Transverse colon (tissue), 4 donors: ENCODE results near the gene FCMR. TPM values are rescaled to one million over a fixed set of nuclear protein-coding genes. Genes with fewer than 3 reads are reported as not detected.

Source experiments
- DNase-seq: peaks from one replicate; pipeline ENCODE4 v3.0.0-alpha.2; 2019
- H3K27ac ChIP-seq, 4 donors: fragments of 200-600 bp; sonication (generic); 2 replicates each; pipeline ENCODE4 v1.5.1; 2016 to 2018; ENCODE audit warnings: inconsistent platforms in 4 of 4
- H3K27me3 ChIP-seq: fragments of 200-600 bp; sonication (generic); 2 replicates; pipeline ENCODE4 v1.5.1; 2017; ENCODE audit warnings: inconsistent platforms
- H3K36me3 ChIP-seq, 4 donors: fragments of 200-600 bp; sonication (generic); 2 replicates each; pipeline ENCODE4 v1.5.1; 2017 to 2019; ENCODE audit warnings: inconsistent platforms in 4 of 4
- H3K4me1 ChIP-seq, 4 donors: fragments of 200-600 bp; sonication (generic); 2 replicates each; pipeline ENCODE4 v1.5.1; 2017 to 2020; ENCODE audit warnings: inconsistent platforms in 4 of 4
- H3K4me3 ChIP-seq, 4 donors: fragments of 200-600 bp; sonication (generic); 1 replicate in 1 of 4; 2 replicates in 3 of 4; pipeline versions ENCODE4 v1.5.1 to v1.6.1; 2017 to 2019; ENCODE audit warnings: inconsistent platforms in 4 of 4
- H3K9me3 ChIP-seq, 2 donors: fragments of 200-600 bp; sonication (generic); 2 replicates each; pipeline ENCODE4 v1.5.1; 2017 to 2019; ENCODE audit warnings: inconsistent platforms in 2 of 2
- EP300 ChIP-seq: sonication (generic); formaldehyde crosslinking; IDR thresholded peaks from one replicate; pipeline ENCODE4 v1.6.1; 2017; ENCODE audit warnings: antibody characterized with exemption, low read depth
- POLR2A ChIP-seq: fragments of 450-650 bp; IDR thresholded peaks from one replicate; pipeline ENCODE4 v1.6.1; 2016; ENCODE audit warnings: antibody characterized with exemption, mild to moderate bottlenecking, moderate library complexity
- POLR2AphosphoS5 ChIP-seq, 3 donors: sonication (generic); formaldehyde crosslinking; IDR thresholded peaks; one replicate each; pipeline ENCODE4 v1.6.1; 2016; ENCODE audit warnings: antibody characterized with exemption in 3 of 3
- WGBS, 2 donors: methylation state at CpG; one replicate each; pipeline ENCODE4 v1.1.5; 2018; ENCODE audit warnings: low coverage in 1 of 2; 5-methylcytosine and 5-hydroxymethylcytosine counted together
- in situ Hi-C, 4 donors: fragments of 200-750 bp; cut with MboI; loops; one replicate each; pipeline versions ENCODE4 v1.15.0 to v1.15.1; 2017; ENCODE audit warnings: low sequenced_read_pairs in 3 of 4, low pct_ligation_motif_present in 1 of 4, low pct_unique_long_range_greater_than_20kb in 1 of 4
- intact Hi-C: fragments of 100-400 bp; cut with DNase I; formaldehyde crosslinking; loops from one replicate; pipeline ENCODE4 v1.15.1; 2023; ENCODE audit warnings: low total_unique reads
- total RNA-seq, 4 donors: library from RNA; depleted of rRNA; stranded (reverse); fragments of >200 nt; gene quantifications; one replicate each; pipeline ENCODE4 v1.1.0, GENCODE V29; 2016
- TF ChIP-seq, protein P1 (sequence below), 5 experiments: fragments of 200-600 bp in 3 of 5; fragments of 450-650 bp in 2 of 5; sonication (generic) in 3 of 5; IDR thresholded peaks; 1 replicate in 2 of 5; 2 replicates in 3 of 5; pipeline ENCODE4 v1.5.1; 2016 to 2017; ENCODE audit warnings: antibody characterized with exemption in 5 of 5, inconsistent platforms in 3 of 5, mild to moderate bottlenecking in 2 of 5, moderate library complexity in 1 of 5

The FCMR gene
- total RNA-seq, 4 donors from 2014 or later = 1.00 to 51.6 (median 15.9) TPM

DNA sequence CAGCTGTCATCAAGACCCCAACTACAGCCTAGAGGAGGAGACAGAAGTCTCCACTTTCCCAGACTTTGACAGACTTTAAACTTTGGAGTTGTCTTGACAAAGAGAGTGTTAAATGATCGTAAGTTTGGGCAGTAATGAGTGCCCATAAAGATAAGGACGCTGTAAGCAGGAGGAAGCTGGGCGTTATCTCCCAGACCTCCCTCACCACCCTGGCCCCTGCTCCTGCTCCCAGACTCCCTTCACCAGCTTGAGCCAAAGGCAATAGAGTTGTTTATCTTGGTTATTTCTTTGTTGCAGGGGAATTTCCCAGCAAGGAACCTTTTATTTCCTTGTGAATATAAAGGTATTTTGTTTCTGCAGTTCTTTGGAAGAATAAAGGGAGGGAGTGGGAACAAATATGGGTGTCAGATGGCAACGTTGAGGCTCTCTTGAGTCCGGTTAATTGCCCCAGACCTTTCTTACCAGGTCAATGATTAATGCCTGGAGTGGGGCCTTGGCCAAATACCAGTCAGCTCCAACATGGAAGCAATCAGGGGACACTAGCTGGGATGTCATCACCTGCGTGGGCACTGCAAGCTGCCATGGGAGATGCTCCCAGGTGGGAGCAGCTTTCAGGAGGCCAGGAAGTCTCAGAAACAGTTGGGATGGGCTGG lies 20.2 kb upstream of the FCMR start:
- no peaks in the 10 kb centered on the region for H3K27me3 ChIP-seq
- H3K27ac ChIP-seq = peak overlapping the region; percentile 82 to 89 (median 83)
- H3K9me3 ChIP-seq = no peaks in the 10 kb centered on the region
- H3K4me3 ChIP-seq = peak overlapping the region in 2 of 4 donors; percentile 10 to 30
- 27 to 44% methylated on average over 3 to 6 of the region's 6 CpGs for WGBS, 2 donors
- in situ Hi-C loops (no loop called here), intact Hi-C loops (no loop called here)
- TF ChIP-seq POLR2A (no peak), EP300 (peak; percentile 14), POLR2AphosphoS5 (IDR thresholded peaks at IDR 0.05) (peak in 2 of 3 donors; percentile 56 to 78)
- TF ChIP-seq, protein P1, sequence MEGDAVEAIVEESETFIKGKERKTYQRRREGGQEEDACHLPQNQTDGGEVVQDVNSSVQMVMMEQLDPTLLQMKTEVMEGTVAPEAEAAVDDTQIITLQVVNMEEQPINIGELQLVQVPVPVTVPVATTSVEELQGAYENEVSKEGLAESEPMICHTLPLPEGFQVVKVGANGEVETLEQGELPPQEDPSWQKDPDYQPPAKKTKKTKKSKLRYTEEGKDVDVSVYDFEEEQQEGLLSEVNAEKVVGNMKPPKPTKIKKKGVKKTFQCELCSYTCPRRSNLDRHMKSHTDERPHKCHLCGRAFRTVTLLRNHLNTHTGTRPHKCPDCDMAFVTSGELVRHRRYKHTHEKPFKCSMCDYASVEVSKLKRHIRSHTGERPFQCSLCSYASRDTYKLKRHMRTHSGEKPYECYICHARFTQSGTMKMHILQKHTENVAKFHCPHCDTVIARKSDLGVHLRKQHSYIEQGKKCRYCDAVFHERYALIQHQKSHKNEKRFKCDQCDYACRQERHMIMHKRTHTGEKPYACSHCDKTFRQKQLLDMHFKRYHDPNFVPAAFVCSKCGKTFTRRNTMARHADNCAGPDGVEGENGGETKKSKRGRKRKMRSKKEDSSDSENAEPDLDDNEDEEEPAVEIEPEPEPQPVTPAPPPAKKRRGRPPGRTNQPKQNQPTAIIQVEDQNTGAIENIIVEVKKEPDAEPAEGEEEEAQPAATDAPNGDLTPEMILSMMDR (IDR thresholded peaks at IDR 0.05) = no peak
- no peaks in the 10 kb centered on the region for H3K36me3 ChIP-seq
- peaks cover 3 to 45% (median 24%) of the 10 kb centered on the region in 4 donors for H3K4me1 ChIP-seq
- DNase-seq = peak; percentile 83

DNA sequence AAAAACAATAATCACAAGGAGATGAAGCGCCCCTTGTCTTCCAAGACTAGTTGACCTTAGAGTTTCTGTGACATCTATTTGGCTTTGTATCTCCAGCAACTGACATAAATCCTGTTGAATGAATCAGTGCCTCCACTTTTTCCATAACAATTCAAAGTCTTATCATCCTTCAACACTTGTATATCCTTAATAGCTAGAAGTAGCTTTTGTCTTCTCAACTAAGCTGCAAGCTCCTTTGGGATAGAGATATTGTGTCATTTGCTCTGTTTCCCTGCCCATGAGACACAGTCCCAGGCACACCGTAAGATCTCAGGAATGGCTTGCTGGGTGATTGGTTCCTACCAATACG lies 18.8 kb upstream of the FCMR start:
- H3K27ac ChIP-seq = peak overlapping the region; percentile 82 to 89 (median 83)
- WGBS, 2 donors = 0 to 51% methylated on average over 2 to 3 of the region's 3 CpGs

DNA sequence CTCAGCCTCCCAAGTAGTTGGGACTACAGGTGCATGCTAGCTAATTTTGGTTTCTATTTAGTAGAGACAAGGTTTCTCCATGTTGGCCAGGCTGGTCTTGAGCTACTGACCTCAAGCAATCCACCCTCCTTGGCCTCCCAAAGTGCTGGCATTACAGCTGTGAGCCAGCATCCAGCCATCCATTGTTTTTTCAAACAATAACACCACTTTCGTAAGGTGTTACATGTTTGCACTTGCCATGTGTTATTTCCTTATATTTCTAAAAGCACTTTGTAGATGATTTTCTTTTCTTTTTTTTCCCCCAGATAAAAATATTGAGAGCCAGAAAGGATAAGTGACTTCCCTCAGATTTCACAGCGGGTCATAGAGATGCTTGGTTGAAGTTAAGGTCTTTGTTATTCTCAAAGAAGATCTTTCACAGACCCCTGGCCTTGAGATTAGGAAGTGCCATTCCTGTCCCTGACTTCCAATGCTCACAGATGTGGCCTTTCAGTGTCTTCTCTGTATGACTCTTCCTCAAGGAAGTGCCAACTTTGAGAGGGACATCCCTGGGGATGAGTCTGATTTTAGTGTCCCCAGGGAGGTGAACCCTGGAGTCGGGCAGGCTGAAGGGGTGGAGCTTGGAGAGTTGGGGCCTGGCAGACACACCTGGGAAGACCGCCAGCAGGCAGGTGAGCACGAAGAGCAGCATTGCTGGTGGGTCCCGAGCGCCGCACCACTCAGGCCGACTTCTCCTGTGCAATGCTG lies 18.3 kb upstream of the FCMR start:
- Histone ChIP-seq H3K9me3 (no peaks in the 10 kb centered on the region), H3K4me3 (no peak overlapping the region), H3K4me1 (peaks cover 3 to 45% (median 24%) of the 10 kb centered on the region in 4 donors), H3K36me3 (peaks cover 0 to 4% (median 0%) of the 10 kb centered on the region in 4 donors), H3K27ac (peak overlapping the region; percentile 82 to 89 (median 83)), H3K27me3 (no peaks in the 10 kb centered on the region)
- intact Hi-C loops (no loop called here), in situ Hi-C loops (no loop called here)
- DNase-seq = peak; percentile 75
- TF ChIP-seq POLR2A = peak; percentile 18
- no peak for TF ChIP-seq EP300
- TF ChIP-seq POLR2AphosphoS5 (IDR thresholded peaks at IDR 0.05) = peak in 2 of 3 donors; percentile 32 to 56
- TF ChIP-seq, protein P1 (IDR thresholded peaks at IDR 0.05) = no peak
- 65 to 71% methylated on average over 2 to 9 of the region's 9 CpGs for WGBS, 2 donors

More for the DNA sequence above, 18.8 kb upstream of the FCMR start:
- Histone ChIP-seq H3K4me1 (peaks cover 3 to 45% (median 24%) of the 10 kb centered on the region in 4 donors), H3K4me3 (no peak overlapping the region), H3K27me3 (no peaks in the 10 kb centered on the region), H3K9me3 (no peaks in the 10 kb centered on the region), H3K36me3 (no peaks in the 10 kb centered on the region)
- in situ Hi-C loops = no loop called here
- intact Hi-C loops = no loop called here
- DNase-seq = no peak
- TF ChIP-seq POLR2AphosphoS5 (IDR thresholded peaks at IDR 0.05) = peak in 1 of 3 donors; percentile 1
- no peak for TF ChIP-seq EP300

DNA sequence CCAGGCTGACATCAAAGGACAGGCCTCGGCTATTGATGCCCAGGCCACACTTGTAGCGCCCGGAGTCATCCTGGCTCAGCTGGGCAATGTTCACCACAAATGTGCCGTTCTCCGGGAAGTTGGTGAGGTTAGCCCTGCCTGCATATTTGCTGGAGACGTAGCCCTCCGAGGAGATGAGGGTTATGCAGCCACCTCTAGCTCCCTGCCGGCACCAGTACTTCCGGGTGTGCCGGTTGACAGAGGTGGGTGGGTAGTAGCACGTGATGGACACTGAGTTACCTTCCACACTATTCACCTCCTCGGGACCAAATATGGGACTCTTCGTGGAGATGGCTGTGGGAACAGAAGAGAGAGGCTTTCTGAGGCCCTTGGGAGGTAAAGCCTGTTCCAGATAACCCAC lies 17.4 kb upstream of the FCMR start:
- H3K27ac ChIP-seq = peak overlapping the region; percentile 82 to 89 (median 83)
- peaks cover 0 to 4% (median 0%) of the 10 kb centered on the region in 4 donors for H3K36me3 ChIP-seq
- TF ChIP-seq POLR2AphosphoS5 (IDR thresholded peaks at IDR 0.05) = peak in 2 of 3 donors; percentile 21 to 24
- TF ChIP-seq, protein P1 (IDR thresholded peaks at IDR 0.05) = no peak
- 66 to 80% methylated on average over 1 to 13 of the region's 13 CpGs for WGBS, 2 donors
- no peak overlapping the region for H3K4me3 ChIP-seq
- no peak for DNase-seq
- H3K4me1 ChIP-seq = peaks cover 3 to 45% (median 24%) of the 10 kb centered on the region in 4 donors
- intact Hi-C loops = no loop called here
- H3K9me3 ChIP-seq = no peaks in the 10 kb centered on the region
- H3K27me3 ChIP-seq = no peaks in the 10 kb centered on the region
- in situ Hi-C loops = no loop called here
